ENCODE measurements around the gene INF2.

Gene INF2

GRCh38 chr14:104706733-104707607 is 17.6 kb downstream of the INF2 start:
- no peak for DNase-seq

GRCh38 chr14:104707608-104708595 is 18.5 kb downstream of the INF2 start:
- DNase-seq: no peak

- DNase-seq: peak; percentile 76
These were observed 19.3 kb downstream of the INF2 start for GRCh38 chr14:104708606-104709268.

GRCh38 chr14:104709387-104710039 is 20.1 kb downstream of the INF2 start:
- no peak for DNase-seq

- no peak for DNase-seq
These were observed 20.8 kb downstream of the INF2 start for GRCh38 chr14:104710071-104710735.

- DNase-seq: no peak
These were observed 23.7 kb downstream of the INF2 start for GRCh38 chr14:104712881-104713734.

GRCh38 chr14:104714066-104714465 is 24.6 kb downstream of the INF2 start:
- no peak for DNase-seq

GRCh38 chr14:104714681-104715080 is 25.3 kb downstream of the INF2 start:
- DNase-seq: no peak

- no peak for DNase-seq
These were observed 26.0 kb downstream of the INF2 start for GRCh38 chr14:104715416-104715815.

GRCh38 chr14:104715871-104716270 is 26.5 kb downstream of the INF2 start:
- DNase-seq: no peak

- no peak for DNase-seq
These were observed 27.7 kb downstream of the INF2 start for GRCh38 chr14:104717137-104717536.

GRCh38 chr14:104717646-104718045 is 28.2 kb downstream of the INF2 start:
- no peak for DNase-seq

GRCh38 chr14:104718147-104718546 is 28.7 kb downstream of the INF2 start:
- DNase-seq: no peak

GRCh38 chr14:104718871-104719270 is 29.5 kb downstream of the INF2 start:
- DNase-seq: no peak

GRCh38 chr14:104719343-104719742 is 29.9 kb downstream of the INF2 start:
- no peak for DNase-seq

GRCh38 chr14:104721505-104722431 is 32.4 kb downstream of the INF2 start:
- no peak for DNase-seq

GRCh38 chr14:104722938-104723650 is 33.7 kb downstream of the INF2 start:
- no peak for DNase-seq

- DNase-seq: peak; percentile 52
These were observed 34.4 kb downstream of the INF2 start, which contains the start of gene ADSS1 for GRCh38 chr14:104723651-104724406. Gene ADSS1, plus strand, starts transcription at chr14:104724229. Its CDS starts 42 bp downstream, at chr14:104724271.
